HG03460 (cell line): ENCODE data around the gene NIPAL4.
A peak's percentile ranks its signal among the peaks of the same experiment; 100 is the strongest.
"Not testable (repeated sequence)": the region's sequence is repeated elsewhere in the genome, so short reads cannot be mapped to it uniquely, and the experiment has no call there.

Experiments used
- ATAC-seq: cut with Tn5 transposase; IDR thresholded peaks from one replicate; pipeline ENCODE4 v1.9.1; 2021; ENCODE audit not compliant: unreplicated experiment

Gene NIPAL4

GRCh38 chr5:157482702-157483101 is 22.7 kb downstream of the NIPAL4 start:
- ATAC-seq = not testable (repeated sequence)

DNA sequence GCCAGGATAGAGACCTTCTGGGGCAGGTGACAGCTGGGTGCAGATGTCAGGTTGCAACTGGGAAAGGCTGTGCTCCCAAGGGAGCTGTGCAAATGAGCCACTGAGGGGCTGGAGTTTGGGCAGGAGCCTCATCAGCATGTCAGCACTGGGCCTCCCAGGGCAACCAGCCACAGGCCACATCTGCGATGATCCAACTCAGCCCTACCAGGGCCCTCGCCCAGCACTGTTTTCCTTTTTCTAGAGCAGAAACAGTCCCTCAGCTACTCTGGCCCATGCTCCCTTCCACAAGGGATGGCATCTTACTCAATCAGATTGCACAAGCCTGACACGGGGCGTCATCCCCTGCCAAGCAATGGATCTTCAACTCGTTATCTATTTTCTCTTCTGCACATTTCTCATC is 24.8 kb downstream of the NIPAL4 start:
- ATAC-seq = no peak

DNA sequence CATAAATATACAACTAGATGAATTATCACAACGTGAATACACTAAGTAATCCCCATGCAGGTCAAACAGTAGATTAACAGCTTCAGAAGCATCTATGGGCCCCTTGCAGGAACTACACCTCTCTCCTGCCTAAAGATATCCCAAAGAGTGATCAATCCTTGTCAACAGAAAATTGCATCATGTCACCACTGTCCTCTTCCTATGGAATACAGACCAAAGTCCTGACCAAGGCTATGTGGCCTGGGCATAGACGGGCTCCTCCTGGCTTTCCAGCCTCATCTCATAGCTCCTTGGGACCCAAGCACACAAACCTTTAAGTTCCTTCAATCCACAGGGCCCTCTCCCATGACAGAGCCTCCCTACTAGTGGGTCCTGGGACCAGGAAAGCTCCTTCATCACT is 25.3 kb downstream of the NIPAL4 start:
- ATAC-seq = no peak

- peak; percentile 46 for ATAC-seq
These were observed 25.8 kb downstream of the NIPAL4 start for GRCh38 chr5:157485811-157486210.

DNA sequence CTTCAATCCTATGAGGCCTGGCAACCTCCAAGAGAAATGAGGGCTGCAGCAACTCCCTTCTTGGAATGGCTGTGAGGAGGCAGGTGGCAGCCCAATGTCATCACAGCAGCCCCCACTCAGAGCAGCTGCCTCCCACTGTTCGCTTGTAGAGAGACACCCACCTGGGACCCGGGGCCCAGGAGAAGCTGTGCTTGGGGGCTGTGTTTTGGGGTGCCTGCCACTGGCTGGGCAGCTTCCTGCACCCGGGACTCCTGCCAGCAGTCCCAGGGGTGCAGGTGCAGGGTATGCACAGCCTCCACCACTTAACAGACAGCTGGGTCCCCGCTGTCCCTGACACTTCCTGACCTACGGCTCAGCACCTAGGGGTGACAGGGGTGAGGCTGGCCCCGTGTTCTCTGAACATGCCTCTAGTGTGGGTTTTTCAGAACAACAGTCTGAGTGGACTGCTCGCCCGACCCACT is 26.2 kb downstream of the NIPAL4 start:
- ATAC-seq = peak; percentile 68

GRCh38 chr5:157486861-157487260 is 26.8 kb downstream of the NIPAL4 start:
- peak; percentile 39 for ATAC-seq

DNA sequence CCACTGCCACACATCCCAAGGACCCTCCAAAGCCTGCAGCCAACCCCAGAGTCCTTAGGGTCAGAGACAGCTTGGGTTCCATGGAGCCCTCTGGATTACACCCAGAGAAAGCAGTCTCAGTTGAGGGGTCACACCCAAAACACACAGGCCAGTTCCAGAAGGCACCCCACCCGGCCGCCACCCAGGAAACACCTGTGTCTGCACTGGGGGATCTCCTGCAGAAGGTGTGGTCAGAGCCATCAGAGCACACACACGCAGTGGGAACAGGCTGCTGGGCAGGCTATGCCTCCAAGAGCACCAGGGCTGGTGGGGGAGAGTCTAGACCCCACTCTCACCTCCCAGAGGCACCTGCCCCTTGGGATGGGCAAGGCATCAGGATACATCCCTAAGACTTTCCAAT is 27.3 kb downstream of the NIPAL4 start:
- ATAC-seq = no peak

DNA sequence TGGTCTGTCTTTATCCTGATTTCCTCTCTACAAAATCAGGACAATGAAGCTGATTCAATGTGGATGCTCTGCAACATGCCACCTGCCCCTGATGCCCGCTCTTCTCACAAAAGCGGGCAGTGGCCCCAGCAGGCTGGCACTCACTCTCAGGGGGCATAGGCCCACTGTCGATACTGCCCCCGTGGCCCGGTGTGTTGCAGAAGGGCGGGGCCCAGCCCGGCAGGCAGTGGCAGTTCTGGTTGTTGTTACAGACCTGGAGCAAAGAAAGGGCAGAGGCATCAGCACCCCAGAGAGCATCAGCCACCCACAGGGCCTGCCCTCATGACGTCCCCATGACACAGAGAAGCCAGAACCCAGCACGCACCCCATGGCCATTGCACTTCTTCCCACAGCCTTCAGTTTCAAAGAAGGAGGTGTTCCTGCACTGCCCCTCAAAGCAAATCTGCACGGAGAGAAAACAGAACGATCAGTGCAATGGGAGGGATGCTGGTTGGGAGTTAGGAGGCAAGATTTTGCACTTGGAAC is 31.5 kb downstream of the NIPAL4 start:
- ATAC-seq = no peak

GRCh38 chr5:157492886-157493285 is 32.9 kb downstream of the NIPAL4 start:
- ATAC-seq = no peak

- no peak for ATAC-seq
These were observed 34.3 kb downstream of the NIPAL4 start for GRCh38 chr5:157494178-157494832.

DNA sequence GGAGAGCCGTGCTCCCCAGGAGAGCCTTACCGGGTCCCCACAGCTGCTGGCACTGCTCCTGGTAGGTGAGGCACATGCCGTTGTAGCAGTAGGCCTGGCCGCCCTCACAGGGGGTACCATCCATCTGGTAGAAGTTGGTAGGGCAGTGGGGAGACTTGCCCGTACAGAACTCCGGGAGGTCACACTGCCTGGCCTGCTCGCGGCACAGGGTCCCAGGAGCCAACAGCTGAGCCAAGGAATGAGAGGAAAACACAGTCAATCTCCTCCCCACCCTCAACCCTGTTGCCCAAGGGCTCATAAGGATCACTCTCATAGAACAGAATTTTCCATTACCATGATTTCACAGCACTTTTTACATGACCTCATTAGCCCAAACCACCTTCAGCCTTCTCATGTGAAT is 36.9 kb downstream of the NIPAL4 start:
- no peak for ATAC-seq

- no peak for ATAC-seq
These were observed 38.0 kb downstream of the NIPAL4 start for GRCh38 chr5:157497875-157498611.

DNA sequence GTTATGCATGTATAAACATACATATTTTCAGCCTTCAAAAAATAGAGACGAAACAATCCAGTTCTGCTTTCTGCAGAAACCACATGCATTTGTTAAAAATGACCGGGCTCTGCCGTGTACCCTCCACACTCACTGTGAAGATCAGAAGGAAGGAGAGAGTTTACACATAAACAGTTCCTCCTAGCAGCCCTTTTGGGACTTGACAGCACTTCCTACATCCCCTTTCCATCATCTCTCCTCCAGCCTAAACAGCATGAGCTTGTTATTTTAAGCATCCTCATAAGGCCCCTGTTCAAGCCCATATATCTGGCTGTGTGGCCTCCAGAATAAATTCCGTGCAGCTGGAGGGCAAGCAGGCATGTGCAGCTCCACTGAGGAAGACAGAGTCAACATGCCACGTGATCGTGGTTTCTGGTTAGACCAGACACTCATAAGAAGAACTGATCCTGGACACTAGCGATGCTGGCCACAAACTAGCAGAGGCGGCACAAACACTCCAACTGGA is 42.2 kb downstream of the NIPAL4 start:
- ATAC-seq = peak; percentile 78

DNA sequence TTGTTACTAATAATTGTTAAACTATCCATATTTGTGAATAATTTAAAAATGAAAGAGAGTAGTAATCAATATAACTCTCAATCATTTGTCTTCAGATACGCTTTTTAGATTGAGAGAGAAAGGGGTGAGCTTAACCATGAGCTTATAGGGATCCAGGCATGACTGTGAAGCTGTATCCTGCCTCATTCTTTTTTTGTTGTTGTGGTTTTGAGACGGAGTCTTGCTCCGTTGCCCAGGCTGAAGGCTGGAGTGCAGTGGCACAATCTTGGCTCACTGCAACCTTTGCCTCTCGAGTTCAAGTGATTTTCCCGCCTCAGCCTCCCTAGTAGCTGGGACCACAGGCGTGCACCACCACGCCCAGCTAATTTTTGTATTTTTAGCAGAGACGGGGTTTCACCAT is 44.0 kb downstream of the NIPAL4 start:
- no peak for ATAC-seq

DNA sequence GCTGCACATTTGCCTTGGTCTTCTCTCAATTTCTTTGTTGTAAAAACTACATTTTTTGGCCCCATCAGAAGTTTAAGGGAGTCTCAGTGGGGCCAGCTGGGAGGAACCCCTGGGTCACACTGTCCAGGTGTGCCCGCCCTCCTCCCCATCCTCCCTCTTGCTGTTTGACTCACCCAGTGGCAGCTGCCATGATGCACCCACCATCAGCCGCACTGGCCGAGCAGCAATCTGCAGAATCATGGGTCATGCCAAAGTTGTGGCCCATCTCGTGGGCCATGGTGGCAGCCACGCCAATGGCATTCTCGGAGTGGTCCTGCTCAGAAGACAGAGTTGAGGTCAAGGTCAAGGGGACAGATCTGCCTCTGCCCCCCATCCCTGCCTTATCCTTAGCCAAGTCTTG is 45.5 kb downstream of the NIPAL4 start:
- no peak for ATAC-seq

DNA sequence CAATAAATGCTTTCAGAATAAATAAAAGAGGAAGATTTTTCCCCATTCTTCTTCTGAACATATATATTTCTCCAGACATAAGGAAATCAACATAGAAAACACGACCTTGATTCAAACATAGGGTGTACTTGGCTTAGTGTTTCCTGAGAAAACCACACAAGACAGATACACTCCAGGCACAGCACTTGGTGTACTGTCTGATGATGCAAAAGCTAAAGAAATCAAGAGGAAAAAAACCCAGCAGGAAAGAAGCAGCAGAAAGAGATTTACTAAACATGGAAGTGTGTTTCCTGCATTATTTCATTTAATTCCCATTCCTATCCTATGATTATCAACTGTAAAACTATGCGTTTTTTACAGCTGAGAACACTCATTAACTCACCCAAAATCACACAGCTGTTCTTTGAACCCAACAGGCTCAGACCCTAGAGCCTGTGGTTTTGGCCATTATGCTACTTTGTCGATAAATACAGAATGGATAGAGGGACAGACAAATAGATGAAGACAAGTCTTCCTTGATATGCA is 46.1 kb downstream of the NIPAL4 start:
- ATAC-seq = no peak

DNA sequence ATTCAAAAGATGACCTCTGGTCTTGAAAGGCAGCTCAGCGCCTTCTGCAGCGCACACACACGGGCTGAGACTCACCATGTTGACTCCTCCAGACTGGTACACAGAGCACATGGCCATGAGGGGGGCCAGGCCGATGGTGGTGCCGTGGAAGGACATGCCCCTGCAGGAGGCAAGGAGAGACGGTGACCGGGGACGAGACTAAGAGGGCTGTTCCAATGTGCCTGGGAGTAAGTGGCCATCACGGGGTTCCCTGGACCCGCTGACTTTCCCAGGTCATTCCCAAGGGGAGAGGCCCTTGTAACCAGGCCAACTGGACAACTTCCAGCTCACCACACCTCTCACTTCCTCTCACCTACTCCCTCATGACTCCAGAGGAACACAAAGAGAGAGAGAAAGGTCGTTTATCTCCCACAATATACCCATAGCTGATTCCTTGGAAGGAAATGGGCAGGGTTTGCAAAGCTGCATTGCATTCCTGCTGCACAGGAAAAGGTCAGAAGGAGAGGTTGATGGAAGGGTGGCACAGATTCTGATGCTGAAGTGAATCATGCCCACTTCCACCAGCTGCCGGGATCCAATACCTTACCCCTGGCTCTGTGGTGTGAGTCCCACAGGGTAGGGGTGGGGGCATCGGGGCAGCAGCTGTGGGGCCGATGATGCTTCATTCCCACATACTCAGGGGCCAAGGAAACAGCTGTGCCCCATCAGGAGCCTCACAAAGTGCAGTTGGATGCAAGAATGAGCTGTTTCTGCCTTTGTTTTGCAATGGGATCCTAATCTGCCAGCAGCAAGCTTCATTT is 47.2 kb downstream of the NIPAL4 start:
- ATAC-seq = no peak

GRCh38 chr5:157509093-157509492 is 49.1 kb downstream of the NIPAL4 start:
- no peak for ATAC-seq

DNA sequence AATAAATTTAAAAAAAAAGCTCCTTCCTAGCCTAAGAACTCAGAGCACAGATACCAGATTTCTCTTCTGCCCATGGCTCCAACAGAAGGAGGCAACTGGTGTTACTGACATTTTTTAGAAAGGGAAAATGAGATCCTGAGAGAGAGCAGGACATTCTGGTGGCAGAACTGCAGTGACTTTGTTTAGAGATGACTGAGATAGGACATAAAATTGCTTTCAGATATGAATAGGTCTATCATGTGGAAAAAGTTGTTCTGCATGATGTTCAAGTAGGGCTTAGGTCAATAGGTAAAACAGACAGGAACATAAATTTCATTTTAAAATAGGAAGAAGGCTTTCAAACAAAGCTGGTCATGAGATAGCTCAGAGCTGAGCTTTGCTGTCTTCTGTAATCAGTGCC is 49.6 kb downstream of the NIPAL4 start:
- no peak for ATAC-seq

GRCh38 chr5:157510682-157511081 is 50.7 kb downstream of the NIPAL4 start:
- ATAC-seq = no peak
